Right lobe of liver (tissue), 6 donors: ENCODE results near the gene SEC11C. TPM values are rescaled to one million over a fixed set of nuclear protein-coding genes. Genes with fewer than 3 reads are reported as not detected.

Source experiments
- ATAC-seq, 4 donors: fragments of 200-7000 bp; cut with Tn5 transposase; one replicate each; pipeline ENCODE4 v1.9.1; 2020; ENCODE audit warnings: mild to moderate bottlenecking in 4 of 4, moderate library complexity in 4 of 4
- DNase-seq, 3 donors: peaks; one replicate each; pipeline ENCODE4 v3.0.0-alpha.2; 2020
- H3K27ac ChIP-seq, 3 donors: fragments of 200-600 bp; one replicate each; pipeline ENCODE4 v1.8.0; 2022
- H3K27me3 ChIP-seq, 2 donors: fragments of 200-600 bp; one replicate each; pipeline ENCODE4 v1.8.0; 2022
- H3K36me3 ChIP-seq, 4 donors: fragments of 200-600 bp; sonication (generic) in 1 of 4; one replicate each; pipeline versions ENCODE4 v1.5.1 to v1.8.0; 2017 to 2022; ENCODE audit warnings: control low read depth in 1 of 4
- H3K4me1 ChIP-seq, 4 donors: fragments of 200-600 bp; sonication (generic) in 1 of 4; one replicate each; pipeline versions ENCODE4 v1.5.1 to v1.8.0; 2017 to 2022; ENCODE audit warnings: control low read depth in 1 of 4
- H3K4me3 ChIP-seq, 3 donors: fragments of 200-600 bp; one replicate each; pipeline ENCODE4 v1.8.0; 2022
- H3K9me3 ChIP-seq, 4 donors: fragments of 200-600 bp; sonication (generic) in 1 of 4; one replicate each; pipeline versions ENCODE4 v1.5.1 to v1.8.0; 2017 to 2022; ENCODE audit warnings: control low read depth in 1 of 4
- POLR2A ChIP-seq: fragments of 450-650 bp; IDR thresholded peaks from one replicate; pipeline ENCODE4 v1.6.1; 2017; ENCODE audit warnings: antibody characterized with exemption, mild to moderate bottlenecking
- WGBS: methylation state at CpG from one replicate; pipeline ENCODE4 v1.1.6; 2018; ENCODE audit warnings: low coverage, low lambda C conversion rate; ENCODE audit not compliant: insufficient coverage; ENCODE audit errors: missing lambda C conversion rate; 5-methylcytosine and 5-hydroxymethylcytosine counted together
- intact Hi-C, 2 donors: fragments of 100-400 bp; cut with DNase I; formaldehyde crosslinking; loops; one replicate each; pipeline versions ENCODE4 v1.11.2 to v1.14.1; 2022
- total RNA-seq, 6 experiments: library from RNA; depleted of rRNA in 2 of 6; stranded (reverse); fragments of >200 nt in 2 of 6; fragmentation: NEBNext Ultra II Directional in 3 of 6; extraction: Animal tissue kit (Norgen Biotek cat#: 25700) in 3 of 6; gene quantifications; one replicate each; pipeline versions ENCODE4 v1.1.0 to v1.2.4, GENCODE V29; 2016 to 2023
- TF ChIP-seq, protein P1 (sequence below), 4 donors: fragments of 200-600 bp in 3 of 4; fragments of 450-650 bp in 1 of 4; IDR thresholded peaks; one replicate each; pipeline versions ENCODE4 v1.5.1 to v1.8.0; 2016 to 2022; ENCODE audit warnings: antibody characterized with exemption in 4 of 4, mild to moderate bottlenecking in 2 of 4
- donor health status: DM: no; HTN: yes; CAD: no.
- donor health status: DM: no; HTN: no; CAD: no.
- donor health status: DM: no; HTN: no; CAD: no.
- donor health status: DM: no; HTN: yes; CAD: no.
- donor health status: DM: no; HTN: yes; CAD: no.

Gene SEC11C
- total RNA-seq, 6 experiments from 2014 or later = 46.7 to 104 (median 85.3) TPM

DNA sequence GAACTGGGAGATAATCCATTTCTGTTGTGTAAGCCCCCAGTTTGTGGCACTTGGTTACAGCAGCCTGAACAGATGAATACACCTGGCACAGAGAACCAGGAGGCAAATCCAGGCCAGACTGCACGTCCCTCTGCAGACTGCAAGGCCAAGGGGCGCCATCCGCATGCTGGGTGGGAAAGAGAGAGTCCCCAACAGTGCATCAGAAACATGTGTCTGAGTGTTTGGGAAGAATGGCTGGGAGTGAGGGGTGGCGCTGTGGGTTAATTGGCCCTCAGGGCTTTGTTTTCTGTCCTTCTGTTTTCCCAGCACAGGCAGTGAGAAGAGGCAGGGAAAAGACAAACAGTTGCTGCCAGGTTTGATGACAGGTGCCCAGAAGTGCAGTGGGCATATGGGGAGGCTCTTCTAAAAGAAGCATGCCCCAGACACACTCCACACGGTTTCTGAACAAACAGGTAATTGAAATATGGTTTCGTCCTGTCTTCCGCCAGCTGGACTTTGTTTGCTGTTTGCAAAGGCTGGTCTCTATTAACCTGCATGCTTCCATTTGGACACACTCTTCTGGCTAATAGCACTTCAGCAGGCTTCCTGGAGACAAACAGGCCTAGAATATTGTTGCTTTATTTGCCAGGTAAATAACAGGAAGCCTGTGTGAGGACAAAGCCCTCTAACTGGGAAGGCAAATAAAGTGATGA is 43.4 kb upstream of the SEC11C start:
- no peaks in the 10 kb centered on the region for H3K4me1 ChIP-seq
- ATAC-seq (peak in 2 of 4 donors; percentile 6 to 26), DNase-seq (no peak)
- no peaks in the 10 kb centered on the region for H3K9me3 ChIP-seq
- TF ChIP-seq, protein P1, sequence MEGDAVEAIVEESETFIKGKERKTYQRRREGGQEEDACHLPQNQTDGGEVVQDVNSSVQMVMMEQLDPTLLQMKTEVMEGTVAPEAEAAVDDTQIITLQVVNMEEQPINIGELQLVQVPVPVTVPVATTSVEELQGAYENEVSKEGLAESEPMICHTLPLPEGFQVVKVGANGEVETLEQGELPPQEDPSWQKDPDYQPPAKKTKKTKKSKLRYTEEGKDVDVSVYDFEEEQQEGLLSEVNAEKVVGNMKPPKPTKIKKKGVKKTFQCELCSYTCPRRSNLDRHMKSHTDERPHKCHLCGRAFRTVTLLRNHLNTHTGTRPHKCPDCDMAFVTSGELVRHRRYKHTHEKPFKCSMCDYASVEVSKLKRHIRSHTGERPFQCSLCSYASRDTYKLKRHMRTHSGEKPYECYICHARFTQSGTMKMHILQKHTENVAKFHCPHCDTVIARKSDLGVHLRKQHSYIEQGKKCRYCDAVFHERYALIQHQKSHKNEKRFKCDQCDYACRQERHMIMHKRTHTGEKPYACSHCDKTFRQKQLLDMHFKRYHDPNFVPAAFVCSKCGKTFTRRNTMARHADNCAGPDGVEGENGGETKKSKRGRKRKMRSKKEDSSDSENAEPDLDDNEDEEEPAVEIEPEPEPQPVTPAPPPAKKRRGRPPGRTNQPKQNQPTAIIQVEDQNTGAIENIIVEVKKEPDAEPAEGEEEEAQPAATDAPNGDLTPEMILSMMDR (IDR thresholded peaks at IDR 0.05) = no peak
- no peak for TF ChIP-seq POLR2A
- H3K4me3 ChIP-seq = no peak overlapping the region
- no peak overlapping the region for H3K27ac ChIP-seq
- H3K27me3 ChIP-seq = no peaks in the 10 kb centered on the region
- intact Hi-C loops = no loop called here
- no peaks in the 10 kb centered on the region for H3K36me3 ChIP-seq
- 75% methylated on average over 6 of the region's 7 CpGs for WGBS

DNA sequence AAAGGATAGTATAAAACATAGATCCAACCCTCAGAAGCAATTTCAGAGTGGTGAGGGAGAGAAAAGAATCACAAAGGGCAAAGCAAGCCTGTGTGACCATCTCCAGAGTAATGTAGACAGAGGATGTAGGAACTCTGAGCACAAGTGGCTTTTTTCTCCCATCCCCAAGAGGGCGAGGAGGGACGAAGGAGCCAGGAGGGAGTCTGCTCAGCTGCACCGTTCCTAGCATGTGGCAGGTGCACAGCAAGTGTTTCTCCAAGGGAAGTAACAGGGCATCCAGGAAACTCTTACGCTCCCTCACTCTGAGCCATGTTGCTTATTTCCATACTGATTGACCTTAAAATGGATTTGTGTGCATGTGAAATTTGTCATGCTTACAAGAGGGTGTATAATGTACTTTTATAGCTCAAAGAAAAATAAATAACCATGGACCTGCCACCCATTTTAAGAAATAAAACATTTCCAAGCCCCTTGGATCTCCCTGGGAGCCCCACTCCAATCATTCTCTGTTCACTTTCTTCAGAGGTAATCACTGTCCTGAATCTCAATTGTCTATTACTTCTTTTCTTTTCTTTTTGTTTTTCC is 37.8 kb upstream of the SEC11C start:
- no peaks in the 10 kb centered on the region for H3K36me3 ChIP-seq
- DNase-seq (no peak), ATAC-seq (no peak)
- intact Hi-C loops = no loop called here
- WGBS = 20% methylated on average over 2 of the region's 4 CpGs
- H3K9me3 ChIP-seq = no peaks in the 10 kb centered on the region
- H3K4me1 ChIP-seq = no peaks in the 10 kb centered on the region
- no peak overlapping the region for H3K4me3 ChIP-seq
- no peaks in the 10 kb centered on the region for H3K27me3 ChIP-seq
- TF ChIP-seq POLR2A = no peak
- TF ChIP-seq, protein P1 (IDR thresholded peaks at IDR 0.05) = no peak
- no peak overlapping the region for H3K27ac ChIP-seq

DNA sequence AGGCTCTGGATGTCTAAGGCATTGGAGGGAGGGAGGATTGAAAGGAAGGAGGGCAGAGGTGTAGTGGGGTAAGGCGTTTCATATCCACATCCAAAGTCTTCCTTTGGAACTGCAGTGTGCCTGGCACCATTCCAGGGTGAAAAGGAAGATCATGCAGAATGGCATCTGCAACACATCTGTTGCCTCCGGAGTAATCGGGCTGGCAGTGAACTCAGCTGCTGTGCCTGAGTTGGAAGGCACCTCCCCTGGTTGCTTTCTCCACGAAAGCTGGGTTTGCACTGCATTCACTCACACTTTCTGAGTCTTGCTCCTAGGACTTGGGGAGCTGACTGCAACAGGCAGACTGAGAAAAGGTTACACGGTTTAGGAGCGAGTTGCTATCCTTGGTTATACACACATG is 30.3 kb upstream of the SEC11C start:
- H3K4me3 ChIP-seq = no peak overlapping the region
- TF ChIP-seq, protein P1 (IDR thresholded peaks at IDR 0.05) = no peak
- no peak for TF ChIP-seq POLR2A
- WGBS = 54% methylated on average over 2 of the region's 6 CpGs
- intact Hi-C loops = no loop called here
- H3K36me3 ChIP-seq = no peaks in the 10 kb centered on the region
- no peaks in the 10 kb centered on the region for H3K9me3 ChIP-seq
- ATAC-seq (no peak), DNase-seq (no peak)
- H3K4me1 ChIP-seq = no peaks in the 10 kb centered on the region
- no peak overlapping the region for H3K27ac ChIP-seq
- H3K27me3 ChIP-seq = no peaks in the 10 kb centered on the region

DNA sequence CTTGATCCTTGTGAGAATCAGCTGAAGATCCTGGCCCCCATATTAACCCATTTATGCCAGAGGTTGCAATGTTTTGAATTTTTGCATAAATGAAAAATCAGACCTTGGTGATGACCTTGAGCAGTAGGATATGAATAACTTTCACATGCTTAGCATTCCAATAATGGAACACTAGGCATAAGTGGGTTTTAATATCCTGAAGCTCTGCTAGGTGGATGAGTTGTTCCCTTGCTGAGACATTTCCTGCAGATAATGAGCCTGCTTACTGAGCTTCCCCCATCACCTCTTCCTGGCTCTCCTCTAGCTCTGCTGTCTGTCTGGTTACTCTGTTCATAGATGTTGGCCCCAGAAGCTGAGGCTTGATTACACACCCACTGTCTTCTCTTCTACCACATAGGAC is 25.5 kb upstream of the SEC11C start:
- Histone ChIP-seq H3K9me3 (no peaks in the 10 kb centered on the region), H3K4me3 (no peak overlapping the region), H3K27ac (no peak overlapping the region), H3K36me3 (no peaks in the 10 kb centered on the region), H3K27me3 (no peaks in the 10 kb centered on the region), H3K4me1 (no peaks in the 10 kb centered on the region)
- no peak for TF ChIP-seq POLR2A
- TF ChIP-seq, protein P1 (IDR thresholded peaks at IDR 0.05) = no peak
- no peak for ATAC-seq
- DNase-seq = no peak
- intact Hi-C loops = no loop called here
